Neural cell (in vitro differentiated cells): ENCODE measurements around the gene LARGE1. TPM values are rescaled to one million over a fixed set of nuclear protein-coding genes. Genes with fewer than 3 reads are reported as not detected.

Experiments used
- H2AFZ ChIP-seq: fragments of 200-600, 300-800 bp; sonication (generic), shearing (Covaris generic); 2 replicates; pipeline ENCODE4 v1.6.0; 2014; ENCODE audit warnings: low read depth, mild to moderate bottlenecking, antibody characterized with exemption, low read length, moderate library complexity
- H3F3A ChIP-seq: fragments of 200-600 bp; shearing (Covaris generic); 2 replicates; pipeline ENCODE4 v1.6.1; 2016; ENCODE audit warnings: mild to moderate bottlenecking, moderate library complexity, mixed read lengths, antibody characterized with exemption, low read length; ENCODE audit not compliant: insufficient read depth, poor library complexity, severe bottlenecking
- H3K27ac ChIP-seq: fragments of 200-600, 300-800 bp; sonication (generic), shearing (Covaris generic); 2 replicates; pipeline ENCODE4 v1.5.1; 2014; ENCODE audit warnings: mild to moderate bottlenecking, low read length, moderate library complexity
- H3K27me3 ChIP-seq: fragments of 300-800, 200-600 bp; sonication (generic), shearing (Covaris generic); 2 replicates; pipeline ENCODE4 v1.6.0; 2014; ENCODE audit warnings: mild to moderate bottlenecking, low read depth, low read length, moderate library complexity; ENCODE audit not compliant: insufficient read depth
- H3K36me3 ChIP-seq: fragments of 300-800, 200-600 bp; sonication (generic), shearing (Covaris generic); 2 replicates; pipeline ENCODE4 v1.5.1; 2014; ENCODE audit warnings: mild to moderate bottlenecking, antibody characterized with exemption, low read length, moderate library complexity; ENCODE audit not compliant: insufficient read depth
- H3K4me2 ChIP-seq: fragments of 300-800, 200-600 bp; sonication (generic), shearing (Covaris generic); 2 replicates; pipeline ENCODE4 v1.6.0; 2014; ENCODE audit warnings: mild to moderate bottlenecking, low read length
- H3K4me3 ChIP-seq: fragments of 300-800, 200-600 bp; sonication (generic), shearing (Covaris generic); 2 replicates; pipeline ENCODE4 v1.5.1; 2014; ENCODE audit warnings: mild to moderate bottlenecking, low read length, moderate library complexity
- H3K79me2 ChIP-seq: fragments of 200-600 bp; shearing (Covaris generic); replicated peaks from 2 replicates; pipeline ENCODE4 v1.6.0; 2014; ENCODE audit warnings: mild to moderate bottlenecking, low read length, moderate library complexity; ENCODE audit not compliant: insufficient read depth
- H3K9ac ChIP-seq: fragments of 300-800, 200-600 bp; sonication (generic), shearing (Covaris generic); 2 replicates; pipeline ENCODE4 v1.6.1; 2016; ENCODE audit warnings: mild to moderate bottlenecking, low read length, mixed read lengths
- H3K9me2 ChIP-seq: fragments of 200-600 bp; shearing (Covaris generic); 2 replicates; pipeline ENCODE4 v1.6.1; 2016; ENCODE audit warnings: mild to moderate bottlenecking, low read length, mixed read lengths; ENCODE audit not compliant: insufficient read depth
- H3K9me3 ChIP-seq: fragments of 200-600, 300-800 bp; sonication (generic), shearing (Covaris generic); 2 replicates; pipeline ENCODE4 v1.6.1; 2016; ENCODE audit warnings: mild to moderate bottlenecking, mixed run types, low read length, moderate library complexity, mixed read lengths
- H4K20me1 ChIP-seq: fragments of 200-600 bp; shearing (Covaris generic); 2 replicates; pipeline ENCODE4 v1.6.1; 2016; ENCODE audit warnings: mild to moderate bottlenecking, mixed run types; ENCODE audit not compliant: insufficient read depth
- CTCF ChIP-seq: fragments of 450-650 bp; IDR thresholded peaks from 2 replicates; pipeline ENCODE4 v1.5.1; 2014; ENCODE audit warnings: antibody characterized with exemption, mild to moderate bottlenecking, moderate library complexity; ENCODE audit not compliant: poor library complexity, severe bottlenecking
- EP300 ChIP-seq: fragments of 450-650 bp; conservative IDR thresholded peaks from 2 replicates; pipeline ENCODE4 v1.6.1; 2014; ENCODE audit warnings: antibody characterized with exemption, mild to moderate bottlenecking, moderate library complexity; ENCODE audit not compliant: poor library complexity, severe bottlenecking
- EZH2 ChIP-seq: fragments of 200-600, 300-800 bp; shearing (Covaris generic), sonication (generic); IDR thresholded peaks from 2 replicates; pipeline ENCODE4 v1.6.1; 2014; ENCODE audit warnings: antibody characterized with exemption, low read length, borderline replicate concordance, mild to moderate bottlenecking; ENCODE audit not compliant: insufficient read depth, poor library complexity, severe bottlenecking
- MXI1 ChIP-seq: fragments of 450-650 bp; conservative IDR thresholded peaks from 2 replicates; pipeline ENCODE4 v1.6.1; 2014; ENCODE audit warnings: antibody characterized with exemption, mild to moderate bottlenecking; ENCODE audit not compliant: poor library complexity, severe bottlenecking
- POLR2AphosphoS5 ChIP-seq: IDR thresholded peaks from 2 replicates; pipeline ENCODE4 v1.6.1; 2012
- RAD21 ChIP-seq: fragments of 450-650 bp; conservative IDR thresholded peaks from 2 replicates; pipeline ENCODE4 v1.6.1; 2014; ENCODE audit warnings: antibody characterized with exemption, mild to moderate bottlenecking, moderate library complexity
- REST ChIP-seq: IDR thresholded peaks from 2 replicates; pipeline ENCODE4 v1.6.1; 2012; ENCODE audit warnings: borderline replicate concordance
- SMC3 ChIP-seq: fragments of 450-650 bp; conservative IDR thresholded peaks from 2 replicates; pipeline ENCODE4 v1.6.1; 2014; ENCODE audit warnings: antibody characterized with exemption, mild to moderate bottlenecking, moderate library complexity; ENCODE audit not compliant: poor library complexity
- TAF1 ChIP-seq: IDR thresholded peaks from 2 replicates; pipeline ENCODE4 v1.6.1; 2012; ENCODE audit warnings: low read depth
- polyA plus RNA-seq: library from polyadenylated mRNA; depleted of rRNA; stranded (reverse); fragments of >200 nt; gene quantifications from 2 replicates; pipeline ENCODE4 v1.2.3, GENCODE V29; 2014

LARGE1 gene
- polyA plus RNA-seq, 1 donor from 2014 or later = 27.5 TPM

DNA sequence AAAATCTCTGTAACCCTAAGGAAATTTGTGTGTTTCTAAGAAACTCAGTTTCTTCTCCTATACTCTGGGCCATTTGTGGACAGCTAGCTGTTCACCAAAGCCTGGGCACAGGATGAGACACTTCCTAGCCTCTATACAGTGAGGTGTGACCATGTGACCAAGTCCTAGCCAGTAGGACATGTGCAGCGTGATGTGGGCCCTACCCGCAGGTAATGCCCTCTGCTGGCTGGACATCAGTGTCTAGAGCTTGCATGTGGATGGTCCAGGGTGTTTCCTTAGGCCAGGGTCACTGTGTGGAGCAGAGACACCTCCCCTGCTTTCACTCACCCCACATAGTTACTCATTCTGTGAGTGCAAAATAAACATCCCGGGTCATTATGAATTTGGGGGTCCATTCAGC is 100.5 kb downstream of the LARGE1 start:
- Histone ChIP-seq H3K4me3 (no peak overlapping the region), H3K79me2 (no peaks in the 10 kb centered on the region), H3K9ac (no peak overlapping the region), H3K9me3 (peaks cover 3% of the 10 kb centered on the region), H3K9me2 (no peaks in the 10 kb centered on the region), H4K20me1 (no peaks in the 10 kb centered on the region), H3F3A (no peaks in the 10 kb centered on the region), H3K36me3 (no peaks in the 10 kb centered on the region), H3K4me2 (no peak overlapping the region), H3K27me3 (no peaks in the 10 kb centered on the region), H3K27ac (no peak overlapping the region), H2AFZ (no peak overlapping the region)
- TF ChIP-seq SMC3 (no peak), RAD21 (no peak), CTCF (no peak), EP300 (no peak), POLR2AphosphoS5 (no peak), TAF1 (no peak)

DNA sequence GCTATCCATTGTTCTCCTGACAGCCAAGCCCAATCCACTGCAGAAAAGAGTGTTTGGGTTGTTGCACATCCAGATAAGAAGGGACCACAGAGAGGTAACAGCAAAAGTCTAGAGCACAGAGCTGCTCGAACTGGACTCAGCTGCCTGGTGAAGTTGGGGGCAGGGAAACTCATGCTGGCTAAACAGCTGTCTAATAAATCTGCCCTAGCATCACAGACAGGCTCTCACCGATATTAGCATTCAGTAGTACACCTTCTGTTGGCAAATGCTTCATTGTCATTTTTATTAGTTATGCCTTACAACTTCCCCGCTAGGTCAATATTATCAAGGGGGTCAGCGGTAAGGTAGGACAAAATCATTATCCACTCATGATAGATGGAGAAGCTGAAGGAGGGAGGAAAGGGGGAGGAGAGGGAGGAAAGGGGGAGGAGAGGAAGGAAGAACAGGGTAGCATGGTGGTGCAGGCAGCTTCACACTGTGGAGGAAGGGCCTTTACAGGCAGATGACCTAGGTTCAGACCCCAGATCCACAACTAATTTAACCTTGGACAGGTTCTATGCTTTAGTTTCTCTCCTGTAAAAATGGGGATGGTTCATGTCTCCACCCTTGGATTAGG is 102.7 kb downstream of the LARGE1 start:
- H3K79me2 ChIP-seq = no peaks in the 10 kb centered on the region
- no peaks in the 10 kb centered on the region for H3K27me3 ChIP-seq
- H3F3A ChIP-seq = no peaks in the 10 kb centered on the region
- no peak for TF ChIP-seq EZH2
- no peak for TF ChIP-seq MXI1
- no peak for TF ChIP-seq RAD21
- TF ChIP-seq CTCF = no peak
- no peak for TF ChIP-seq TAF1
- no peak overlapping the region for H3K4me2 ChIP-seq
- no peak overlapping the region for H3K9ac ChIP-seq
- no peak overlapping the region for H3K27ac ChIP-seq
- no peaks in the 10 kb centered on the region for H3K36me3 ChIP-seq
- H2AFZ ChIP-seq = no peak overlapping the region
- H3K4me3 ChIP-seq = no peak overlapping the region
- no peaks in the 10 kb centered on the region for H3K9me2 ChIP-seq
- H4K20me1 ChIP-seq = no peaks in the 10 kb centered on the region
- H3K9me3 ChIP-seq = peaks cover 3% of the 10 kb centered on the region

GRCh38 chr22:33812360-33812977 is 107.8 kb downstream of the LARGE1 start:
- Histone ChIP-seq H3F3A (no peaks in the 10 kb centered on the region), H3K27ac (no peak overlapping the region)
- TF ChIP-seq EP300 = no peak
- TF ChIP-seq REST = no peak
- no peak for TF ChIP-seq SMC3
- no peak for TF ChIP-seq RAD21
- no peak for TF ChIP-seq POLR2AphosphoS5
- no peak for TF ChIP-seq TAF1
- TF ChIP-seq EZH2 = no peak
- no peak for TF ChIP-seq CTCF
- TF ChIP-seq MXI1 = no peak

More at GRCh38 chr22:33812360-33812977, 107.8 kb downstream of the LARGE1 start:
- Histone ChIP-seq H3K4me3 (no peak overlapping the region), H3K27me3 (no peaks in the 10 kb centered on the region), H3K36me3 (no peaks in the 10 kb centered on the region), H3K79me2 (no peaks in the 10 kb centered on the region), H3K9ac (no peak overlapping the region), H3K9me3 (peaks cover 3% of the 10 kb centered on the region), H4K20me1 (no peaks in the 10 kb centered on the region), H3K4me2 (no peak overlapping the region), H3K9me2 (no peaks in the 10 kb centered on the region), H2AFZ (no peak overlapping the region)
